K562 (cell line): ENCODE results near the gene ADGRF1. TPM values are rescaled to one million over a fixed set of nuclear protein-coding genes. Genes with fewer than 3 reads are reported as not detected.

ENCODE experiments used
- ATAC-seq: fragments of 200-7000 bp; cut with Tn5 transposase; 3 replicates; pipeline ENCODE4 v1.9.1; 2020; ENCODE audit warnings: moderate library complexity
- BruUV-seq: library from RNA; stranded (reverse); fragments of 400-500 nt; replicated peaks from 2 replicates; lab custom pipeline; 2021; lab: Mats Ljungman, UMichigan
- CTCF ChIA-PET: fragments of 300-600 bp; formaldehyde crosslinking; extraction: SDS; loops from one replicate; lab custom pipeline; 2021; ENCODE audit warnings: low intra/inter-chr PET ratio; lab: Yijun Ruan, JAX
- POLR2A ChIA-PET: fragments of 300-600, 350-650 bp; sonication (Branson Sonifier 250); formaldehyde crosslinking; extraction: SDS; loops from one replicate; lab custom pipeline; 2021; ENCODE audit warnings: antibody characterized with exemption, inconsistent platforms; lab: Yijun Ruan, JAX
- DNase-seq, 4 experiments: peaks; one replicate each; pipeline versions ENCODE4 v3.0.0 to v3.0.0-alpha.2; 2011 to 2018; ENCODE audit warnings: low spot score in 3 of 4, mixed read lengths in 3 of 4; ENCODE audit errors: extremely low read depth in 1 of 4
- FAIRE-seq: peaks from 2 replicates; lab custom pipeline; 2011; peaks lifted over from hg19 to GRCh38; lab: Jason Lieb, UNC
- H2AFZ ChIP-seq: 2 replicates; pipeline ENCODE4 v1.6.0; 2011; ENCODE audit warnings: low read depth, low read length, control low read depth, inconsistent platforms
- H3K27ac ChIP-seq: fragments of 200-600 bp; 3 replicates; pipeline ENCODE4 v1.8.0; 2011; ENCODE audit warnings: low read depth, mild to moderate bottlenecking, control low read depth, inconsistent platforms, low read length, moderate library complexity, mixed read lengths; ENCODE audit errors: extremely low read depth
- H3K27me3 ChIP-seq, 2 experiments: fragments of 300-600 bp in 1 of 2; 2 replicates in 1 of 2; 3 replicates in 1 of 2; pipeline versions ENCODE4 v1.6.0 to v1.8.0; 2011; ENCODE audit warnings: inconsistent platforms in 2 of 2, low read length in 2 of 2, mild to moderate bottlenecking in 1 of 2, mixed read lengths in 1 of 2, moderate library complexity in 1 of 2; ENCODE audit not compliant: control insufficient read depth in 2 of 2, insufficient read depth in 2 of 2
- H3K36me3 ChIP-seq: fragments of 300-600 bp; 3 replicates; pipeline ENCODE4 v1.8.0; 2011; ENCODE audit warnings: mild to moderate bottlenecking, low read length, inconsistent platforms; ENCODE audit not compliant: control insufficient read depth, insufficient read depth
- H3K4me1 ChIP-seq, 2 experiments: fragments of 200-600 bp in 1 of 2; replicated peaks in 1 of 2; 2 replicates in 1 of 2; 3 replicates in 1 of 2; pipeline versions ENCODE4 v1.5.1 to v1.8.0; 2011; ENCODE audit warnings: inconsistent platforms in 2 of 2, low read length in 2 of 2, mild to moderate bottlenecking in 1 of 2, mixed read lengths in 1 of 2, moderate library complexity in 1 of 2; ENCODE audit not compliant: control insufficient read depth in 2 of 2, insufficient read depth in 2 of 2
- H3K4me2 ChIP-seq: 2 replicates; pipeline ENCODE4 v1.6.1; 2011; ENCODE audit warnings: low read length, control low read depth, inconsistent platforms, mixed read lengths; ENCODE audit not compliant: insufficient read depth
- H3K4me3 ChIP-seq: fragments of 200-600 bp; sonication (generic), shearing (Covaris generic); 2 replicates; pipeline ENCODE4 v1.5.1; 2016; ENCODE audit warnings: control low read depth, inconsistent platforms
- H3K79me2 ChIP-seq: fragments of 200-600 bp; 3 replicates; pipeline ENCODE4 v1.8.0; 2011; ENCODE audit warnings: low read length, inconsistent platforms; ENCODE audit not compliant: control insufficient read depth, insufficient read depth
- H3K9ac ChIP-seq, 2 experiments: 2 replicates each; pipeline versions ENCODE4 v1.6.0 to v1.6.1; 2011; ENCODE audit warnings: low read depth in 2 of 2, low read length in 2 of 2, control low read depth in 1 of 2, inconsistent platforms in 1 of 2, mild to moderate bottlenecking in 1 of 2, mixed read lengths in 1 of 2; ENCODE audit not compliant: insufficient read depth in 1 of 2
- H3K9me1 ChIP-seq: one replicate; pipeline ENCODE4 v1.6.0; 2011; ENCODE audit warnings: inconsistent platforms, mild to moderate bottlenecking, low read length, moderate library complexity; ENCODE audit not compliant: control insufficient read depth, insufficient read depth
- H3K9me3 ChIP-seq: replicated peaks from 2 replicates; pipeline ENCODE4 v1.5.1; 2011; ENCODE audit warnings: low read depth, low read length, inconsistent platforms; ENCODE audit not compliant: control insufficient read depth, insufficient read depth
- H4K20me1 ChIP-seq: replicated peaks from 2 replicates; pipeline ENCODE4 v1.6.1; 2011; ENCODE audit warnings: low read length, inconsistent platforms, mixed read lengths; ENCODE audit not compliant: control insufficient read depth, insufficient read depth
- CBX3 ChIP-seq, 2 experiments: IDR thresholded peaks; 1 replicate in 1 of 2; 2 replicates in 1 of 2; pipeline ENCODE4 v1.6.1; 2012; ENCODE audit warnings: inconsistent platforms in 2 of 2, low read length in 2 of 2, borderline replicate concordance in 1 of 2, control low read depth in 1 of 2
- DMBX1 ChIP-seq: fragments of 250-450 bp; sonication (Bioruptor Pico); IDR thresholded peaks from 2 replicates; pipeline ENCODE4 v1.8.0; 2022; ENCODE audit warnings: inconsistent platforms, mild to moderate bottlenecking, moderate library complexity, borderline replicate concordance
- FOS ChIP-seq: IDR thresholded peaks from 3 replicates; pipeline ENCODE4 v1.6.1; 2011; ENCODE audit not compliant: insufficient read length; ENCODE audit errors: extremely low read depth
- HCFC1 ChIP-seq: IDR thresholded peaks from 2 replicates; pipeline ENCODE4 v1.6.1; 2012; ENCODE audit warnings: low read depth, low read length, improper control_type of control experiment
- HMG20B ChIP-seq: fragments of 250-450 bp; sonication (Bioruptor Pico); IDR thresholded peaks from 2 replicates; pipeline ENCODE4 v1.5.0; 2021; ENCODE audit warnings: mild to moderate bottlenecking
- KLF13 ChIP-seq: fragments of 450-650 bp; IDR thresholded peaks from 2 replicates; pipeline ENCODE4 v1.6.1; 2016; ENCODE audit warnings: missing genetic modification characterization, low read depth, mild to moderate bottlenecking, missing compliant biosample characterization, moderate library complexity, borderline replicate concordance
- PURB ChIP-seq: sonication (generic); formaldehyde crosslinking; IDR thresholded peaks from 2 replicates; pipeline ENCODE4 v1.9.0; 2021; ENCODE audit warnings: low read depth, mild to moderate bottlenecking, missing genetic modification reagents
- SMAD1 ChIP-seq: fragments of 150-350 bp; IDR thresholded peaks from 2 replicates; pipeline ENCODE4 v1.6.1; 2014; ENCODE audit warnings: low read length, low read depth; ENCODE audit not compliant: partially characterized antibody
- SMAD4 ChIP-seq: fragments of 250-450 bp; sonication (Bioruptor Pico); conservative IDR thresholded peaks from 2 replicates; pipeline ENCODE4 v1.8.0; 2021; ENCODE audit warnings: inconsistent platforms, mild to moderate bottlenecking, moderate library complexity
- TAF7 ChIP-seq: fragments of 450-650 bp; IDR thresholded peaks from 2 replicates; pipeline ENCODE4 v1.6.1; 2016; ENCODE audit warnings: missing genetic modification characterization, missing compliant biosample characterization
- ZNF583 ChIP-seq: fragments of 250-450 bp; sonication (Bioruptor Pico); IDR thresholded peaks from 2 replicates; pipeline ENCODE4 v1.4.0; 2020
- WGBS: fragments of 100-300 bp; shearing (Covaris generic); methylation state at CpG from one replicate; pipeline ENCODE4 v1.1.6; 2016; ENCODE audit warnings: low coverage, mixed read lengths; ENCODE audit not compliant: insufficient coverage; ENCODE audit errors: missing lambda C conversion rate; 5-methylcytosine and 5-hydroxymethylcytosine counted together
- in situ Hi-C: fragments of 300-500 bp; cut with MboI; formaldehyde crosslinking; loops from 4 replicates; pipeline ENCODE4 v1.15.0; 2018; ENCODE audit warnings: inconsistent platforms, mixed read lengths
- intact Hi-C: fragments of 100-400 bp; cut with micrococcal nuclease; formaldehyde crosslinking; loops from 2 replicates; pipeline ENCODE4 v1.14.2; 2022
- polyA plus RNA-seq, 8 experiments: library from polyadenylated mRNA; depleted of rRNA in 4 of 8; stranded (reverse) in 5 of 8; unstranded in 3 of 8; fragments of >200 nt; fragmentation: Nextera tagmentation in 2 of 8; fragmentation: Illumina TruSeq in 1 of 8; extraction: Ambion mirVana in 2 of 8; extraction: Trizol in 1 of 8; gene quantifications; 2 replicates each; pipeline versions ENCODE4 v1.2.1 to v1.2.3, GENCODE V29; 2011 to 2014; ENCODE audit warnings: inconsistent platforms in 1 of 8, missing spikeins in 1 of 8
- total RNA-seq, 7 experiments: library from RNA; depleted of rRNA in 6 of 7; stranded (reverse); fragments of >200 nt in 6 of 7; fragmentation: Illumina TruSeq in 2 of 7; extraction: Trizol in 2 of 7; gene quantifications; 2 replicates each; pipeline versions ENCODE4 v1.2.1 to v1.2.3, GENCODE V29; 2011 to 2021; ENCODE audit warnings: low replicate concordance in 1 of 7
- TF ChIP-seq, protein P1 (sequence below), 2 experiments: fragments of 450-650 bp in 1 of 2; sonication (generic) in 1 of 2; formaldehyde crosslinking; conservative IDR thresholded peaks; 2 replicates each; pipeline versions ENCODE4 v1.4.0 to v1.8.1; 2020 to 2022; ENCODE audit warnings: mild to moderate bottlenecking in 1 of 2, missing genetic modification reagents in 1 of 2
- TF ChIP-seq, protein P2 (sequence below): fragments of 450-650 bp; formaldehyde crosslinking; IDR thresholded peaks from 2 replicates; pipeline ENCODE4 v1.4.0; 2022; ENCODE audit warnings: missing genetic modification characterization
- TF ChIP-seq, protein P3 (sequence below): fragments of 450-650 bp; conservative IDR thresholded peaks from 2 replicates; pipeline ENCODE4 v1.6.1; 2016; ENCODE audit warnings: missing genetic modification characterization, low read depth, mild to moderate bottlenecking, control low read depth, missing compliant biosample characterization
- TF ChIP-seq, protein P4 (sequence below): fragments of 450-650 bp; formaldehyde crosslinking; IDR thresholded peaks from 2 replicates; pipeline ENCODE4 v1.4.0; 2020; ENCODE audit warnings: mild to moderate bottlenecking

ADGRF1 gene
- total and polyA plus RNA-seq, 9 of the 15 experiments (the other 6 are each of a cell fraction or from before 2014, with no cell fraction given): not detected

DNA sequence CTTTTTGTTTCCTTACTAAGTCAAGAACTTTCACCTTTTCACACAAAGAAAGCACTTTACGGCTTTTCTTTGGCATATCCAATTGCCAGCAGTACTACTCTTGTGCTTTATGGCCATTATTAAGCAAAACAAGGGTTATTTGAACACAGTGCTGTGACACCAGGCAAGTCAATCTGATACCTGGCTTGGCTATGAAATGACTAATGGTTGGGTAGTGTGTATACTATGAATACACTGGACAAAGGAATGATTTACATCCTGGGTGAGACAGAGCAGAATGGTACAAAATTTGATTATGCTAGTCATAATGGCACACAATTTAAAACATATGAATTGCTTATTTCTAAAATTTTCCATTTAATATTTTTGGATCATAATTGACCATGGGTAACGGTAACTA is 22.1 kb upstream of the ADGRF1 start:
- Histone ChIP-seq H3K9ac (no peak overlapping the region), H3K36me3 (no peaks in the 10 kb centered on the region)
- ATAC-seq: no peak

More for the DNA sequence above, 22.1 kb upstream of the ADGRF1 start:
- in situ Hi-C loops (no loop called here), intact Hi-C loops (no loop called here)
- FAIRE-seq (no peak), DNase-seq (no peak)
- no peaks in the 10 kb centered on the region for H3K79me2 ChIP-seq
- H3K4me1 ChIP-seq: no peaks in the 10 kb centered on the region
- H3K9me1 ChIP-seq: no peaks in the 10 kb centered on the region
- H3K27me3 ChIP-seq: peaks cover 3 to 15% of the 10 kb centered on the region in 2 experiments; a peak in 2 of 5 replicates
- H3K9me3 ChIP-seq: no peaks in the 10 kb centered on the region
- 0% methylated on average over 2 of the region's 2 CpGs for WGBS
- ChIA-PET CTCF (no interaction called here), POLR2A (no interaction called here)
- no peak overlapping the region for H3K4me2 ChIP-seq
- TF ChIP-seq DMBX1: no peak
- TF ChIP-seq SMAD1: no peak
- no peak for TF ChIP-seq HMG20B (CRISPR knock-in tag)
- TF ChIP-seq, protein P1, sequence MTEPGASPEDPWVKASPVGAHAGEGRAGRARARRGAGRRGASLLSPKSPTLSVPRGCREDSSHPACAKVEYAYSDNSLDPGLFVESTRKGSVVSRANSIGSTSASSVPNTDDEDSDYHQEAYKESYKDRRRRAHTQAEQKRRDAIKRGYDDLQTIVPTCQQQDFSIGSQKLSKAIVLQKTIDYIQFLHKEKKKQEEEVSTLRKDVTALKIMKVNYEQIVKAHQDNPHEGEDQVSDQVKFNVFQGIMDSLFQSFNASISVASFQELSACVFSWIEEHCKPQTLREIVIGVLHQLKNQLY (CRISPR knock-in tag; conservative IDR thresholded peaks at IDR 0.05): no peak
- TF ChIP-seq PURB (CRISPR knock-in tag): no peak
- TF ChIP-seq, protein P2, sequence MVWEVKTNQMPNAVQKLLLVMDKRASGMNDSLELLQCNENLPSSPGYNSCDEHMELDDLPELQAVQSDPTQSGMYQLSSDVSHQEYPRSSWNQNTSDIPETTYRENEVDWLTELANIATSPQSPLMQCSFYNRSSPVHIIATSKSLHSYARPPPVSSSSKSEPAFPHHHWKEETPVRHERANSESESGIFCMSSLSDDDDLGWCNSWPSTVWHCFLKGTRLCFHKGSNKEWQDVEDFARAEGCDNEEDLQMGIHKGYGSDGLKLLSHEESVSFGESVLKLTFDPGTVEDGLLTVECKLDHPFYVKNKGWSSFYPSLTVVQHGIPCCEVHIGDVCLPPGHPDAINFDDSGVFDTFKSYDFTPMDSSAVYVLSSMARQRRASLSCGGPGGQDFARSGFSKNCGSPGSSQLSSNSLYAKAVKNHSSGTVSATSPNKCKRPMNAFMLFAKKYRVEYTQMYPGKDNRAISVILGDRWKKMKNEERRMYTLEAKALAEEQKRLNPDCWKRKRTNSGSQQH: no peak
- TF ChIP-seq, protein P3, sequence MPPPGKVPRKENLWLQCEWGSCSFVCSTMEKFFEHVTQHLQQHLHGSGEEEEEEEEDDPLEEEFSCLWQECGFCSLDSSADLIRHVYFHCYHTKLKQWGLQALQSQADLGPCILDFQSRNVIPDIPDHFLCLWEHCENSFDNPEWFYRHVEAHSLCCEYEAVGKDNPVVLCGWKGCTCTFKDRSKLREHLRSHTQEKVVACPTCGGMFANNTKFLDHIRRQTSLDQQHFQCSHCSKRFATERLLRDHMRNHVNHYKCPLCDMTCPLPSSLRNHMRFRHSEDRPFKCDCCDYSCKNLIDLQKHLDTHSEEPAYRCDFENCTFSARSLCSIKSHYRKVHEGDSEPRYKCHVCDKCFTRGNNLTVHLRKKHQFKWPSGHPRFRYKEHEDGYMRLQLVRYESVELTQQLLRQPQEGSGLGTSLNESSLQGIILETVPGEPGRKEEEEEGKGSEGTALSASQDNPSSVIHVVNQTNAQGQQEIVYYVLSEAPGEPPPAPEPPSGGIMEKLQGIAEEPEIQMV (tag): no peak
- TF ChIP-seq FOS: no peak
- no peak for TF ChIP-seq KLF13
- TF ChIP-seq CBX3 (IDR thresholded peaks at IDR 0.05; ENCODE audit: borderline replicate concordance in 1 of 2, low read length in 2 of 2): no peak
- no peak for TF ChIP-seq SMAD4 (CRISPR knock-in tag)
- TF ChIP-seq, protein P4, sequence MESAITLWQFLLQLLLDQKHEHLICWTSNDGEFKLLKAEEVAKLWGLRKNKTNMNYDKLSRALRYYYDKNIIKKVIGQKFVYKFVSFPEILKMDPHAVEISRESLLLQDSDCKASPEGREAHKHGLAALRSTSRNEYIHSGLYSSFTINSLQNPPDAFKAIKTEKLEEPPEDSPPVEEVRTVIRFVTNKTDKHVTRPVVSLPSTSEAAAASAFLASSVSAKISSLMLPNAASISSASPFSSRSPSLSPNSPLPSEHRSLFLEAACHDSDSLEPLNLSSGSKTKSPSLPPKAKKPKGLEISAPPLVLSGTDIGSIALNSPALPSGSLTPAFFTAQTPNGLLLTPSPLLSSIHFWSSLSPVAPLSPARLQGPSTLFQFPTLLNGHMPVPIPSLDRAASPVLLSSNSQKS (CRISPR knock-in tag): no peak
- TF ChIP-seq HCFC1: no peak
- TF ChIP-seq ZNF583 (CRISPR knock-in tag): no peak
- no peak for TF ChIP-seq TAF7 (tag)
- BruUV-seq: no TSS peak
- no peak overlapping the region for H3K4me3 ChIP-seq
- no peak overlapping the region for H2AFZ ChIP-seq
- no peaks in the 10 kb centered on the region for H4K20me1 ChIP-seq
- H3K27ac ChIP-seq: no peak overlapping the region
